ENCODE measurements around the gene MCRS1.
"Not testable (repeated sequence)": the region's sequence is repeated elsewhere in the genome, so short reads cannot be mapped to it uniquely, and the experiment has no call there.

MCRS1 gene

DNA sequence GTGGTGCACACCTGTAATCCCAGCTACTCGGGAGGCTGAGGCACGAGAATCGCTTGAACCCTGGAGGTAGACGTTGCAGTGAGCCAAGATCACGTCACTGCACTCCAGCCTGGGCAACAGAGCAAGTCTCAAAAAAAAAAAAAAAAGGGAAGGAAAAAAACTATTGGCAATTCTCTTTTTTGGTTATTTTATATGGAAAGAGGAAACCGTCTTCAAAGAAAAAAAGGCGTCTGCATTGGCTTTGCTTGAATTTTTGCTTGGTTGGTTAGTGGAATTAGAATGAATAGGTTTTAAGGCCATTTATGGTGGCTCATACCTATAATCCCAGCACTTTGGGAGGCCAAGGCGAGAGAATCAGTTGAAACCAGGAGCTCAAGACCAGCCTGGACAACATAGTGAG, 58.3 kb downstream of the MCRS1 start:
- DNase-seq, result not testable (repeated sequence)

Data from SIG-M5 (cell line).